IPS-18c (cell line): ENCODE measurements around the gene PILRA.
A peak's percentile ranks its signal among the peaks of the same experiment; 100 is the strongest.
"Not testable (repeated sequence)": the region's sequence is repeated elsewhere in the genome, so short reads cannot be mapped to it uniquely, and the experiment has no call there.

Experiments used
- H3K4me3 ChIP-seq: 2 replicates; pipeline ENCODE4 v1.7.0; 2013; ENCODE audit warnings: low read depth, mild to moderate bottlenecking, low read length, moderate library complexity; ENCODE audit not compliant: insufficient read depth
- H3K9me3 ChIP-seq: one replicate; pipeline ENCODE4 v1.6.1; 2013; ENCODE audit warnings: mild to moderate bottlenecking, low read length, moderate library complexity; ENCODE audit not compliant: control insufficient read depth, insufficient read depth

The PILRA gene

GRCh38 chr7:100373261-100373831 lies at the start of gene PILRA:
Gene PILRA, plus strand, starts transcription at chr7:100373487. Its CDS starts 170 bp downstream, at chr7:100373657.
- H3K9me3 ChIP-seq: no peaks in the 10 kb centered on the region
- no peak within 1 kb of the TSS for H3K4me3 ChIP-seq

DNA sequence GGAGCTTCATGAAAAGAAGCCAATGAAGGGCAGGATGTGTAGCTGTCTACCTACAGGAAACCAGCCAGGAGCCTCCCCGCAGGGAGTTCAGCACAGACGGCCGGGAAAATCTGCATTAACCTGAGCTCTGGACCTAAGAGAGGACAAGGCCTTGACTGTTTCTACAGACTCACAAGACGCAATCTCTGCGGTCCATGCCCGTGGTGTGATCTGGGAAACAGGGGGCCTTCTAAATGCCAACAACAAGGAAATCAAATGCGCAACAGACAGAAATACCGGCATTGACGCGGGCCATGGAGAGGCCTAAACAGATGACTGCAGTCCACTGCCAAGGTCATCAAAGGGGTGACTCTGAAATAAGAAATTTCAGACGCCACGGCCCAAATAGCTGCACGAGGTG lies 49.1 kb upstream of the PILRA start:
- H3K4me3 ChIP-seq, H3K9me3 ChIP-seq: not testable (repeated sequence)

- not testable (repeated sequence) for H3K4me3 ChIP-seq, H3K9me3 ChIP-seq
These were observed 47.6 kb upstream of the PILRA start for GRCh38 chr7:100325671-100326070.

GRCh38 chr7:100326914-100327313 lies 46.4 kb upstream of the PILRA start:
- H3K4me3 ChIP-seq, H3K9me3 ChIP-seq: not testable (repeated sequence)

DNA sequence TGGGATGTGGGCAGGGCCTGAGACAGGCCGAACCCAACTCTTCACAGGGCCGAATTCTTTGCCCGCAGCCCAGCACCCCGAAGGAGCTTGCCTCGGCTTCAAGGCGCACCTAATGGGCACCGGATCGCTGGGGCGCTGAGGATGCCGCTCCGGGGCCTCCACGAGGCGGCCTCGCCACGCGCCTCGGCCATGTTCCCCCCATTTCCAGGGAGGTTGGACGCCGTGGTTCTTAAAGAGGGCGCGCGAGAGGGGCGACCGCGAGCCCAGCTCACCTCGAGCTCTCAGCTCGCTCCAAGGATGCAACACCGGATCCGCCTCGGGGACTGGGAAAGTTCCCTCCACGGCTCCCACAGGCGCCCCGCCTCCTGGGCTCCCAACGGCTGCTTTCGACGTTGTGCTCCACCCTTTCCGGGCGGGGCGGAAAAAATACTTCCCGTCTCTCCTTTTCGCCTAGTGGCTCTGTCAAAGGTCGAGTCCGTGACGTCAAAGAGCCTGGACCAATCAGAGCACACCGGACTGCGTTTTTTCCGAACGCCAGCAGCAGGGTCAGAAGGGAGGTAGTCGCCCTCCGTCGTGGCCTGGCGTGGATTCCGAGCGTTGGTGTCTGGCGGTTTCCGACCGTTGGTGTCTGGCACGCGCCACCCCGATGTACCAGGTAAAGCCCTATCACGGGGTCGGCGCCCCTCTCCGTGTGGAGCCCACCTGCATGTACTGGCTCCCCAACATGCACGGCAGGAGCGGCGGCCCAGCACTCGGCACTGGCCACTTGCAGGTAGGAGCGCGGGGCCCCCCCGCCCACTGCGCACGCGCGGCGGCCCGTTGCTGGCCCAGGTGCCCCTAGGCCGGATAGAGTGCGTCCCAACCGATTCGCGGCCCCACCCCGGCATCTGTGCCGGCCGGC lies 37.5 kb upstream of the PILRA start:
- H3K4me3 ChIP-seq: peak overlapping the region; percentile 84
- not testable (repeated sequence) for H3K9me3 ChIP-seq

GRCh38 chr7:100338083-100338696 lies 35.1 kb upstream of the PILRA start:
- not testable (repeated sequence) for H3K4me3 ChIP-seq, H3K9me3 ChIP-seq

- not testable (repeated sequence) for H3K4me3 ChIP-seq, H3K9me3 ChIP-seq
These were observed 32.0 kb upstream of the PILRA start for GRCh38 chr7:100341286-100341685.

DNA sequence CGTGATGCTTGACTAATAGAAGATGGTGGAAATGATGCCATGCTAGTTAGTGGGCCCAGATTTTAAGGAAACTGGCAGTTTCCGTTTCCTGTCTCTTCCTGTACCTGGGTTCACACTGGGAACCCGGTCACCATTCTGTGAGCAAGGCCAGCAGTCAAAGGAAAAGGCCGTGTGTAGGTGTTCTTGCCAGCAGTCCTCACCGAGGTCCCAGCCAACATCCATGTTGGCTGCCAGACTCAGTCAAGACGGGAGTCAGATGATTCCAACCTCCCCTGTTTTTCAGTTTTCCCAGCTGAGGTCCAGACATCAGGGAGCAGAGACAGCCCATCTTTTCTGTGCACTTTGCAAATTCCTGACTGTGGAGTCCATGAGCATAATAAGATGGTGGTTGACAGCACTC lies 30.5 kb upstream of the PILRA start:
- Histone ChIP-seq H3K4me3 (no peak overlapping the region), H3K9me3 (no peaks in the 10 kb centered on the region)

DNA sequence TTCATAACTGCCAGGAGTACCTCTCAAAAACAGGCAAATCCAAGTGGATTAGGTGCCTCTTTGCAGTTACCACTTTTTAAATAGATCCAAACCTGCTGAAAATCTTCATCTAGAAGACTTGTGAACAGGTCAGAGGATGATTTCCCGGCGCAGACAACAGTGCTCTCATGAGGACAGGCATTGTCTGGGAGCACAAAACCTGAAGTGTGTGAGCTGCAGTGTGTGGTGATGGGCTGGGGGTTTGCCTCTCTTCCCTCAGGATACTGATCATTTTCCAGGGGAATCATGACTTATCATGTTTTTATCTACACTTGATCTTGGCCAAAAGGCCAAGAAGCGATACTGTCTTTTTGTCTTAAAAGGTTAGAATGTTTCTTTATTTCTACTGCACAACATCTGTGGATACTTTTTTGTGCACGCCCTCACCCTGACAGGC lies 29.1 kb upstream of the PILRA start:
- not testable (repeated sequence) for H3K9me3 ChIP-seq, H3K4me3 ChIP-seq

DNA sequence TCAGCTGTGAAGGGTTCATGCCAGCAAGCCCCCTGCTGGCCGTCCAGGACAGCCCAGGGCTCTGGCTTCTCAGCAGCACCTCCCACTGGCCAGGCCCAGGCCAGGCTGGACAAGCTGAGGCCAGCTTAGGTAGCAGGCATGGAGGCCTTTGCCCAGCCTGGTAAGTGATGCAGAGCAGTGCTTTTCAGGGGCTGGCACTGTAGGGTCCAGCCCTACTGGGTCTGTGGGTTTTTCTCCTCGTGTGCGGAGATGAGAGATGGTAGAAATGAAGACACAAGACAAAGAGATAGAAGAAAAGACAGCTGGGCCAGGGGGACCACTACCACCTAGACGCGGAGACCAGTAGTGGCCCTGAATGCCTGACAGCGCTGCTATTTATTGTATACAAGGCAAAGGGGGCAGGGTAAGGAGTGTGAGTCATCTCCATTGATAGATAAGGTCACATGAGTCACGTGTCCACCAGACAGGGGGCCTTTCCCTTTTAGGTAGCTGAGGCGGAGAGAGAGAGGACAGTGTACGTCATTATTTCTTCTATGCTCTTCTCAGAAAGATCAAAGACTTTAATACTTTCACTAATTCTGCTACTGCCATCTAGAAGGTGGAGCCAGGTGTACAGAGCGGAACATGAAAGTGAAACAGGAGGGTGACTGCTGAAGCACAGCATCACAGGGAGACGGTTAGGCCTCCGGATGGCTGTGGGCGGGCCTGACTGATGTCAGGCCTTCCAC lies 28.6 kb upstream of the PILRA start:
- not testable (repeated sequence) for H3K9me3 ChIP-seq, H3K4me3 ChIP-seq

DNA sequence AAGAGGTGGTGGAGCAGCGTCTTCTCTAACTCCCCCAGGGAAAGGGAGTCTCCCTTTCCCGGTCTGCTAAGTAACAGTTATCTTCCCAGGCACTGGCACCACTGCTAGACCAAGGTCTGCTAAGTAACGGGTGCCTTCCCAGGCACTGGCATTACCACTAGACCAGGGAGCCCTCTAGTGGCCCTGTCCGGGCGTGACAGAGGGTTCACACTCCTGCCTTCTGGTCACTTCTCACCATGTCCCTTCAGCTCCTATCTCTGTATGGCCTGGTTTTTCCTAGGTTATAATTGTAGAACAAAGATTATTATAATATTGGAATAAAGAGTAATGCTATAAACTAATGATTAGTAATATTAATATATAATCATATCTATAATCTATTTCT lies 28.0 kb upstream of the PILRA start:
- H3K4me3 ChIP-seq, H3K9me3 ChIP-seq: not testable (repeated sequence)

- H3K9me3 ChIP-seq: no peaks in the 10 kb centered on the region
- H3K4me3 ChIP-seq: no peak overlapping the region
These were observed 26.4 kb upstream of the PILRA start for GRCh38 chr7:100346921-100347320.

GRCh38 chr7:100348805-100349204 lies 24.5 kb upstream of the PILRA start:
- H3K9me3 ChIP-seq: no peaks in the 10 kb centered on the region
- H3K4me3 ChIP-seq: no peak overlapping the region

DNA sequence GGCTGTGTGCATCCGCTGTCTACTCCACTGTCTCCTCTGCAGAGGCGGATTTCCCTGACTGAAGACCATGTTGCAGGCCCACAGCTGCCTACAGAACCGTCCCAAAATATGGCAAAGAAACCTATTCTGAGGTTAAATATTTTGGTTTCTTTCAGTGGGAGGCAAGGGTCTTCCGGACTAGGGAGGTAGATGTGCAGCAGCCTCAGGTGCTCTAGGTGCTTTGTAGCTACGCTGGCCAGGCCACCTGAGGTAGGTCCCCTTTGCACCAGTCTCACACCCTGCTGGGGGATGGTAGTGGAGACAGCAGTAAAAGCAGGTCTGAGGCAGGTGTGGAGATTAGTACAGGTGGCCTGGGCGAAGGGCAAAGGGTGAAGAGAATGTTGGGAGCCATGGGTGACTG lies 23.5 kb upstream of the PILRA start:
- Histone ChIP-seq H3K9me3 (no peaks in the 10 kb centered on the region), H3K4me3 (no peak overlapping the region)

GRCh38 chr7:100351657-100352058 lies 21.6 kb upstream of the PILRA start:
- Histone ChIP-seq H3K9me3 (no peaks in the 10 kb centered on the region), H3K4me3 (no peak overlapping the region)

GRCh38 chr7:100352230-100352781 lies 21.0 kb upstream of the PILRA start:
- not testable (repeated sequence) for H3K9me3 ChIP-seq, H3K4me3 ChIP-seq

DNA sequence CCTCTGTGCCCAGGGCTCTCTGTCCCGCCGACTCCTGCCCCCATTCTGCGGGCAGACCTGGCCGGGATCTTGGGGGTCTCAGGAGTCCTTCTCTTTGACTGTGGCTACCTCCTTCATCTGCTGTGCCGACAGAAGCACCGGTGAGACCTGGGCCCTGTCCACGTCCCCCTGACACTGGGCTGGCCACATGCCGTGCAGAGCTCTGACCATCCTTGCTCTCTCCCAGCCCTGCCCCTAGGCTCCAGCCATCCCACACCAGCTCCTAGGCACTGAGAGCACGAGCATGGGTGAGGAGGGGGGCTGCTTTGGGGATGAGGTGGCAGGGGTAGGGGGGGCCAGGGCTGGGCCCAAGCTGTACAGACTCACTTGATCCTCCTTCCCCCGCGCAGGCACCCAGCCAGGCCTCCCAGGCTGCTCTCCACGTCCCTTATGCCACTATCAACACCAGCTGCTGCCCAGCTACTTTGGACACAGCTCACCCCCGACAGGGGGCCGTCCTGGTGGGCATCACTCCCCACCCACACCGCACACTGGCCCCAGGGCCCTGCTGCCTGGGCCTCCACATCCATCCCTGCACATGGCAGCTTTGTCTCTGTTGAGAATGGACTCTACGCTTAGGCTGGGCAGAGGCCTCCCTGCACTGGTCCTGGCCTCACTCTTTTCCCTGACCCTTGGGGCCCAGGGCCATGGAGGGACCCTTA lies 20.2 kb upstream of the PILRA start:
- no peak overlapping the region for H3K4me3 ChIP-seq

More for the DNA sequence above, 20.2 kb upstream of the PILRA start:
- H3K9me3 ChIP-seq: no peaks in the 10 kb centered on the region
